ENCODE data around the gene ACOT7.

The ACOT7 gene

GRCh38 chr1:6307099-6307498 is 86.5 kb downstream of the ACOT7 start:
- DNase-seq, result no peak

GRCh38 chr1:6303397-6304012 is 90.1 kb downstream of the ACOT7 start:
- no peak for DNase-seq

- DNase-seq, result no peak
These were observed 91.0 kb downstream of the ACOT7 start for GRCh38 chr1:6302568-6302967.

- DNase-seq, result no peak
These were observed 92.0 kb downstream of the ACOT7 start for GRCh38 chr1:6301526-6301925.

- DNase-seq, result no peak
These were observed 93.1 kb downstream of the ACOT7 start for GRCh38 chr1:6300342-6301048.

- DNase-seq, result no peak
These were observed 93.9 kb downstream of the ACOT7 start for GRCh38 chr1:6299557-6300165.

GRCh38 chr1:6298940-6299465 is 94.6 kb downstream of the ACOT7 start:
- no peak for DNase-seq

GRCh38 chr1:6298530-6298929 is 95.0 kb downstream of the ACOT7 start:
- no peak for DNase-seq

- no peak for DNase-seq
These were observed 97.7 kb downstream of the ACOT7 start for GRCh38 chr1:6295910-6296309.

- DNase-seq, result no peak
These were observed 98.5 kb downstream of the ACOT7 start for GRCh38 chr1:6294890-6295556.

GRCh38 chr1:6294080-6294889 is 99.3 kb downstream of the ACOT7 start:
- no peak for DNase-seq

- no peak for DNase-seq
These were observed 101.5 kb downstream of the ACOT7 start for GRCh38 chr1:6292102-6292501.

- DNase-seq, result no peak
These were observed 104.9 kb downstream of the ACOT7 start for GRCh38 chr1:6288665-6289064.

- no peak for DNase-seq
These were observed 105.5 kb downstream of the ACOT7 start for GRCh38 chr1:6288026-6288425.

GRCh38 chr1:6287431-6287886 is 106.1 kb downstream of the ACOT7 start:
- peak; percentile 94 for DNase-seq

GRCh38 chr1:6287029-6287428 is 106.5 kb downstream of the ACOT7 start:
- DNase-seq, result no peak

- DNase-seq, result no peak
These were observed 107.3 kb downstream of the ACOT7 start for GRCh38 chr1:6286266-6286665.

GRCh38 chr1:6285336-6285735 is 108.2 kb downstream of the ACOT7 start:
- no peak for DNase-seq

GRCh38 chr1:6282577-6283270 is 110.8 kb downstream of the ACOT7 start:
- no peak for DNase-seq

GRCh38 chr1:6281511-6282402 is 111.8 kb downstream of the ACOT7 start:
- no peak for DNase-seq
